Endothelial cell of umbilical vein (primary cell): Measurements from ENCODE around the gene OLFM1. TPM values are rescaled to one million over a fixed set of nuclear protein-coding genes. Genes with fewer than 3 reads are reported as not detected.

Source experiments
- BruUV-seq: library from RNA; stranded (reverse); fragments of 400-500 nt; replicated peaks from 2 replicates; lab custom pipeline; 2021; lab: Mats Ljungman, UMichigan
- CTCF ChIA-PET: fragments of 300-600, 350-600 bp; sonication (Branson Sonifier 250); formaldehyde crosslinking; loops from one replicate; lab custom pipeline; 2021; ENCODE audit warnings: antibody characterized with exemption, inconsistent platforms; lab: Charles Lee
- POLR2A ChIA-PET: fragments of 300-600, 350-600 bp; sonication (Branson Sonifier 250); formaldehyde crosslinking; loops from one replicate; lab custom pipeline; 2021; ENCODE audit warnings: antibody characterized with exemption, inconsistent platforms; lab: Charles Lee
- DNase-seq: peaks from one replicate; pipeline ENCODE4 v3.0.0-alpha.2; 2011; ENCODE audit warnings: low read depth, low spot score
- FAIRE-seq: peaks from 2 replicates; lab custom pipeline; 2011; peaks lifted over from hg19 to GRCh38; lab: Jason Lieb, UNC
- H2AFZ ChIP-seq: 2 replicates; pipeline ENCODE4 v1.6.0; 2012; ENCODE audit warnings: low read depth, low read length, control low read depth, inconsistent platforms
- H3K27ac ChIP-seq: 2 replicates; pipeline ENCODE4 v1.5.1; 2011; ENCODE audit warnings: low read depth, mild to moderate bottlenecking, control low read depth, low read length, moderate library complexity; ENCODE audit not compliant: insufficient read depth
- H3K27me3 ChIP-seq, 2 experiments: 2 replicates each; pipeline versions ENCODE4 v1.6.0 to v1.6.1; 2011; ENCODE audit warnings: low read length in 2 of 2, mixed read lengths in 1 of 2; ENCODE audit not compliant: control insufficient read depth in 2 of 2, insufficient read depth in 2 of 2
- H3K36me3 ChIP-seq, 2 experiments: 2 replicates in 1 of 2; 3 replicates in 1 of 2; pipeline ENCODE4 v1.5.1; 2011; ENCODE audit warnings: low read length in 2 of 2, mild to moderate bottlenecking in 1 of 2, moderate library complexity in 1 of 2; ENCODE audit not compliant: control insufficient read depth in 2 of 2, insufficient read depth in 2 of 2; ENCODE audit errors: extremely low read depth in 1 of 2
- H3K4me1 ChIP-seq: 3 replicates; pipeline ENCODE4 v1.5.1; 2011; ENCODE audit warnings: mild to moderate bottlenecking, low read length; ENCODE audit not compliant: control insufficient read depth, insufficient read depth; ENCODE audit errors: extremely low read depth
- H3K4me2 ChIP-seq: 2 replicates; pipeline ENCODE4 v1.6.1; 2011; ENCODE audit warnings: low read length, control low read depth, mixed read lengths; ENCODE audit not compliant: insufficient read depth
- H3K4me3 ChIP-seq, 3 experiments: fragments of 200-600 bp in 1 of 3; sonication (generic), shearing (Covaris generic) in 1 of 3; replicated peaks in 1 of 3; 2 replicates each; pipeline ENCODE4 v1.5.1; 2011 to 2016; ENCODE audit warnings: control low read depth in 3 of 3, low read length in 3 of 3, mild to moderate bottlenecking in 2 of 3, inconsistent platforms in 1 of 3, low read depth in 1 of 3, moderate library complexity in 1 of 3; ENCODE audit not compliant: insufficient read depth in 1 of 3
- H3K79me2 ChIP-seq: 2 replicates; pipeline ENCODE4 v1.6.0; 2012; ENCODE audit warnings: low read length, inconsistent platforms; ENCODE audit not compliant: control insufficient read depth, insufficient read depth
- H3K9ac ChIP-seq: replicated peaks from 2 replicates; pipeline ENCODE3; 2011; ENCODE audit warnings: low read length, control low read depth; ENCODE audit not compliant: insufficient read depth; ENCODE audit errors: extremely low read depth
- H3K9me1 ChIP-seq: replicated peaks from 3 replicates; pipeline ENCODE4 v1.6.0; 2011; ENCODE audit warnings: mild to moderate bottlenecking, low read length; ENCODE audit not compliant: control insufficient read depth, insufficient read depth; ENCODE audit errors: extremely low read depth
- H3K9me3 ChIP-seq: replicated peaks from 2 replicates; pipeline ENCODE4 v1.5.1; 2012; ENCODE audit warnings: low read length, inconsistent platforms; ENCODE audit not compliant: control insufficient read depth, insufficient read depth
- H4K20me1 ChIP-seq: replicated peaks from 2 replicates; pipeline ENCODE3; 2011; ENCODE audit warnings: mild to moderate bottlenecking, low read length; ENCODE audit not compliant: control insufficient read depth, insufficient read depth; ENCODE audit errors: extremely low read depth
- CTCF ChIP-seq, 2 donors: IDR thresholded peaks; 1 replicate in 1 of 2; 2 replicates in 1 of 2; pipeline ENCODE4 v1.5.1; 2011; ENCODE audit warnings: low read length in 2 of 2, mild to moderate bottlenecking in 2 of 2, moderate library complexity in 2 of 2, control low read depth in 1 of 2, inconsistent platforms in 1 of 2, low read depth in 1 of 2; ENCODE audit not compliant: insufficient read depth in 1 of 2; ENCODE audit errors: extremely low read depth in 1 of 2
- EZH2 ChIP-seq: IDR thresholded peaks from 2 replicates; pipeline ENCODE4 v1.6.1; 2012; ENCODE audit warnings: borderline replicate concordance, low read depth, mild to moderate bottlenecking, moderate library complexity, low read length, inconsistent platforms; ENCODE audit not compliant: severe bottlenecking
- FOS ChIP-seq: IDR thresholded peaks from 2 replicates; pipeline ENCODE4 v1.6.1; 2011; ENCODE audit warnings: mild to moderate bottlenecking, low read length, moderate library complexity, borderline replicate concordance; ENCODE audit not compliant: insufficient read depth
- GATA2 ChIP-seq: IDR thresholded peaks from 2 replicates; pipeline ENCODE4 v1.7.0; 2011; ENCODE audit warnings: low read depth, mild to moderate bottlenecking, moderate library complexity, mixed read lengths, low read length; ENCODE audit not compliant: insufficient read length, insufficient read depth
- JUN ChIP-seq: IDR thresholded peaks from 2 replicates; pipeline ENCODE4 v1.6.1; 2011; ENCODE audit warnings: borderline replicate concordance, low read depth; ENCODE audit not compliant: insufficient read length, insufficient read depth
- MAX ChIP-seq: IDR thresholded peaks from 2 replicates; pipeline ENCODE4 v1.6.1; 2011; ENCODE audit not compliant: insufficient read depth, insufficient read length
- MYC ChIP-seq: IDR thresholded peaks from one replicate; pipeline ENCODE4 v1.6.1; 2011; ENCODE audit warnings: mild to moderate bottlenecking, low read depth, low read length
- POLR2A ChIP-seq: IDR thresholded peaks from 2 replicates; pipeline ENCODE4 v1.6.1; 2012; ENCODE audit warnings: low read depth, mild to moderate bottlenecking, control low read depth, low read length
- POLR2AphosphoS5 ChIP-seq: IDR thresholded peaks from 2 replicates; pipeline ENCODE4 v1.6.1; 2012; ENCODE audit warnings: low read depth, mild to moderate bottlenecking, control low read depth, low read length, moderate library complexity; ENCODE audit not compliant: insufficient read depth
- dilution Hi-C: fragments of 300-500 bp; cut with MboI; formaldehyde crosslinking; loops from one replicate; pipeline ENCODE4 v1.15.0; 2019; ENCODE audit warnings: low sequenced_read_pairs; ENCODE audit not compliant: extremely low pct_ligation_motif_present
- intact Hi-C: fragments of 100-400 bp; cut with micrococcal nuclease; formaldehyde crosslinking; loops from one replicate; pipeline ENCODE4 v1.10.0; 2022
- polyA plus RNA-seq, 4 experiments: library from polyadenylated mRNA; depleted of rRNA in 3 of 4; stranded (reverse) in 3 of 4; unstranded in 1 of 4; fragments of >200 nt; gene quantifications; 2 replicates each; pipeline versions ENCODE4 v1.2.1 to v1.2.3, GENCODE V29; 2011 to 2012; ENCODE audit warnings: missing spikeins in 1 of 4
- total RNA-seq: library from RNA; stranded (reverse); gene quantifications from 2 replicates; pipeline ENCODE4 v1.2.3, GENCODE V29; 2021

Gene OLFM1
- total and polyA plus RNA-seq, 2 donors (not counting 3 experiments of a cell fraction or from before 2014, with no cell fraction given): 0.07 to 0.95 TPM

DNA sequence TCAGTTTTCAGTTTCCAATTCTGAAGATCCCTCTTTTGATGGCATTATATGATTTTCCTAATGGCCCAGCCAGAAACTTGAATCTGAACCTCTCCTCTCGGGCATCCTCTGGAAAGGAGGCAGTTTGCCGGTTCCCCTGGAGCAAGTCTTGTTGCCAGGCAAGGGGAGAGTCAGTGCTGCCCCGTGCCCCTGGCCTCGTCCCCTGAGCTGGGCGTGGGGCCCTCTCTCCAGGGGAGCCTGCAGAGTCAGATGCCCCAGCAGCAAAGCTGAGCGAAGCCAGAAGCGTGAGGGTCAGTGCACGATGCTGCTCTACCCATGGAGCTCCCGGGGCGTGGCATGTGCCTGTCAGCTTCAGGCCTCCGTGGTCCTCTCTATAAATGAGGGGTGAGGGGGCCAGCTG, 14.0 kb downstream of the OLFM1 start:
- DNase-seq: no peak
- dilution Hi-C loops: no loop called here
- H3K9me1 ChIP-seq: no peaks in the 10 kb centered on the region

DNA sequence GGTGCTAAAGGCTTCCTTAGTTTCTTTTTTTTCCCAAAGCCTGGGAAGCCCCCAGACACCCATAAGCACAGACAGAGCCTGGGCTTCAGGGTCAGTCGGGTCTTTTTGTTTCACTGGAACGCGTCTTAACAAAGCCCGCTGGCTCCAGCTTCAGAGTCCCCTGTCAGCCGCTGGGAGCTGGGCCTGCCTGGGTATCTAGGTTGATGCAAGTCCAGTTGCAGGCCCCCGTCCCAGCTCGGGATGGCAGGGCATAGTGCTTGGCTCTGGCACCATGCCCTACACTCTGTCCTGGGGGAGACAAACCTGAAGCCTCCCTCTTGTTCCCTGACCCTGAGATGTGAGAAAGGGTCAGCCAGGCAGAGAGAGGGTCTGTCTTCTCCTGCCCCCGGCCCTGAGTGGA, 14.5 kb downstream of the OLFM1 start:
- no TSS peak for BruUV-seq
- dilution Hi-C loops: no loop called here
- no peak for FAIRE-seq

More for the DNA sequence above, 14.0 kb downstream of the OLFM1 start:
- intact Hi-C loops: no loop called here
- no peaks in the 10 kb centered on the region for H3K36me3 ChIP-seq
- H3K79me2 ChIP-seq: no peaks in the 10 kb centered on the region
- no peak overlapping the region for H3K27ac ChIP-seq
- TF ChIP-seq MYC (no peak), POLR2A (no peak), CTCF (IDR thresholded peaks at IDR 0.05; ENCODE audit: extremely low read depth in 1 of 2, insufficient read depth in 1 of 2, low read depth in 1 of 2, low read length in 2 of 2) (no peak)
- no peak overlapping the region for H3K4me2 ChIP-seq
- no peak overlapping the region for H3K9ac ChIP-seq
- POLR2A ChIA-PET: no interaction called here
- no TSS peak for BruUV-seq
- no peak for FAIRE-seq
- H3K9me3 ChIP-seq: no peaks in the 10 kb centered on the region
- CTCF ChIA-PET: no interaction called here
- no peaks in the 10 kb centered on the region for H4K20me1 ChIP-seq
- H2AFZ ChIP-seq: no peak overlapping the region
- H3K4me3 ChIP-seq: no peak overlapping the region
- no peaks in the 10 kb centered on the region for H3K4me1 ChIP-seq
- H3K27me3 ChIP-seq: no peaks in the 10 kb centered on the region

More for the DNA sequence above, 14.5 kb downstream of the OLFM1 start:
- intact Hi-C loops: no loop called here
- Histone ChIP-seq H4K20me1 (no peaks in the 10 kb centered on the region), H3K79me2 (no peaks in the 10 kb centered on the region), H3K9ac (no peak overlapping the region), H3K4me2 (no peak overlapping the region), H3K9me3 (no peaks in the 10 kb centered on the region), H3K36me3 (no peaks in the 10 kb centered on the region), H2AFZ (no peak overlapping the region), H3K4me1 (no peaks in the 10 kb centered on the region), H3K9me1 (no peaks in the 10 kb centered on the region), H3K27ac (no peak overlapping the region), H3K27me3 (no peaks in the 10 kb centered on the region), H3K4me3 (no peak overlapping the region)
- ChIA-PET CTCF (no interaction called here), POLR2A (no interaction called here)
- no peak for TF ChIP-seq MYC
- no peak for TF ChIP-seq EZH2
- no peak for TF ChIP-seq FOS
- TF ChIP-seq GATA2: no peak
- TF ChIP-seq MAX: no peak
- no peak for TF ChIP-seq POLR2AphosphoS5
- TF ChIP-seq JUN: no peak
- no peak for TF ChIP-seq POLR2A
- no peak for TF ChIP-seq CTCF (IDR thresholded peaks at IDR 0.05; ENCODE audit: extremely low read depth in 1 of 2, insufficient read depth in 1 of 2, low read depth in 1 of 2, low read length in 2 of 2)
- no peak for DNase-seq
